ENCODE results near the gene PTPRO. TPM values are rescaled to one million over a fixed set of nuclear protein-coding genes. Genes with fewer than 3 reads are reported as not detected.

PTPRO gene
- total RNA-seq, 1 donor from 2014 or later, result 0.24 TPM

GRCh38 chr12:15443611-15444010, 121.3 kb downstream of the PTPRO start:
- Mint-ChIP-seq H3K36me3 (ENCODE audit: insufficient read depth) (no peaks in the 10 kb centered on the region), H3K4me1 (ENCODE audit: low read depth) (no peaks in the 10 kb centered on the region), H3K4me3 (ENCODE audit: low read depth) (no peak overlapping the region), H3K27me3 (no peaks in the 10 kb centered on the region), H3K9me3 (ENCODE audit: low read depth) (peaks cover 9% of the 10 kb centered on the region), H3K27ac (no peak overlapping the region)
- no peak for TF ChIP-seq CTCF (IDR thresholded peaks at IDR 0.05; ENCODE audit: unreplicated experiment)
- DNase-seq (ENCODE audit: low spot score, unreplicated experiment), result no peak

- no peaks in the 10 kb centered on the region for H3K27me3 Mint-ChIP-seq
- H3K36me3 Mint-ChIP-seq (ENCODE audit: insufficient read depth), result no peaks in the 10 kb centered on the region
- DNase-seq (ENCODE audit: low spot score, unreplicated experiment), result no peak
- TF ChIP-seq CTCF (IDR thresholded peaks at IDR 0.05; ENCODE audit: unreplicated experiment), result no peak
- H3K9me3 Mint-ChIP-seq (ENCODE audit: low read depth), result peaks cover 4% of the 10 kb centered on the region
- no peak overlapping the region for H3K4me3 Mint-ChIP-seq (ENCODE audit: low read depth)
- no peak overlapping the region for H3K27ac Mint-ChIP-seq
- H3K4me1 Mint-ChIP-seq (ENCODE audit: low read depth), result no peaks in the 10 kb centered on the region
Measured at GRCh38 chr12:15444523-15444922, 122.2 kb downstream of the PTPRO start.

GRCh38 chr12:15446807-15447206, 124.5 kb downstream of the PTPRO start:
- Mint-ChIP-seq H3K36me3 (ENCODE audit: insufficient read depth) (no peaks in the 10 kb centered on the region), H3K4me1 (ENCODE audit: low read depth) (no peaks in the 10 kb centered on the region), H3K4me3 (ENCODE audit: low read depth) (no peak overlapping the region), H3K27me3 (no peaks in the 10 kb centered on the region), H3K9me3 (ENCODE audit: low read depth) (peaks cover 8% of the 10 kb centered on the region), H3K27ac (no peak overlapping the region)
- no peak for TF ChIP-seq CTCF (IDR thresholded peaks at IDR 0.05; ENCODE audit: unreplicated experiment)
- no peak for DNase-seq (ENCODE audit: low spot score, unreplicated experiment)

- H3K27ac Mint-ChIP-seq, result no peak overlapping the region
- no peaks in the 10 kb centered on the region for H3K4me1 Mint-ChIP-seq (ENCODE audit: low read depth)
- H3K27me3 Mint-ChIP-seq, result no peaks in the 10 kb centered on the region
- peaks cover 17% of the 10 kb centered on the region for H3K9me3 Mint-ChIP-seq (ENCODE audit: low read depth)
- DNase-seq (ENCODE audit: low spot score, unreplicated experiment), result no peak
- H3K4me3 Mint-ChIP-seq (ENCODE audit: low read depth), result no peak overlapping the region
- no peaks in the 10 kb centered on the region for H3K36me3 Mint-ChIP-seq (ENCODE audit: insufficient read depth)
- TF ChIP-seq CTCF (IDR thresholded peaks at IDR 0.05; ENCODE audit: unreplicated experiment), result no peak
Measured at GRCh38 chr12:15453613-15454012, 131.3 kb downstream of the PTPRO start.

- no peak overlapping the region for H3K27ac Mint-ChIP-seq
Measured at GRCh38 chr12:15458008-15458407, 135.7 kb downstream of the PTPRO start.

More at GRCh38 chr12:15458008-15458407, 135.7 kb downstream of the PTPRO start:
- no peaks in the 10 kb centered on the region for H3K4me1 Mint-ChIP-seq (ENCODE audit: low read depth)
- H3K9me3 Mint-ChIP-seq (ENCODE audit: low read depth), result peaks cover 16% of the 10 kb centered on the region
- no peak for TF ChIP-seq CTCF (IDR thresholded peaks at IDR 0.05; ENCODE audit: unreplicated experiment)
- no peaks in the 10 kb centered on the region for H3K36me3 Mint-ChIP-seq (ENCODE audit: insufficient read depth)
- H3K27me3 Mint-ChIP-seq, result no peaks in the 10 kb centered on the region
- DNase-seq (ENCODE audit: low spot score, unreplicated experiment), result no peak
- H3K4me3 Mint-ChIP-seq (ENCODE audit: low read depth), result no peak overlapping the region

Measured in progenitor cell of endocrine pancreas (in vitro differentiated cells).